Fibroblast of lung (primary cell): ENCODE measurements around the gene CDKN1A. TPM values are rescaled to one million over a fixed set of nuclear protein-coding genes. Genes with fewer than 3 reads are reported as not detected.

ENCODE experiments used
- polyA plus RNA-seq, 2 donors: library from polyadenylated mRNA; depleted of rRNA in 1 of 2; stranded (reverse) in 1 of 2; unstranded in 1 of 2; fragments of >200 nt; gene quantifications; 2 replicates each; pipeline ENCODE4 v1.2.1, GENCODE V29; 2011 to 2012; ENCODE audit warnings: missing spikeins in 1 of 2
- total RNA-seq: library from RNA; depleted of rRNA; stranded (reverse); fragments of >200 nt; gene quantifications from 2 replicates; pipeline ENCODE4 v1.2.1, GENCODE V29; 2014

The CDKN1A gene
- total and polyA plus RNA-seq, 2 donors (not counting 1 experiment from before 2014, with no cell fraction given) = 166 to 900 TPM

Other genes starting within 250 kb of the CDKN1A start
- gene PXT1, start 235.9 kb upstream of the CDKN1A start, total RNA-seq = under 0.01 and 0.26 TPM in 2 replicates
- 0.03 TPM in 2 replicates for gene PXT1, start 235.9 kb upstream of the CDKN1A start, polyA plus RNA-seq
- gene KCTD20, start 235.7 kb upstream of the CDKN1A start, total RNA-seq = 39.6 and 45.2 TPM in 2 replicates
- 34.2 and 87.4 TPM in 2 replicates for gene KCTD20, start 235.7 kb upstream of the CDKN1A start, polyA plus RNA-seq
- gene STK38, start 131.2 kb upstream of the CDKN1A start, total RNA-seq = 17.7 and 26.9 TPM in 2 replicates
- gene STK38, start 131.2 kb upstream of the CDKN1A start, polyA plus RNA-seq = 28.9 and 42.6 TPM in 2 replicates
- 191 and 200 TPM in 2 replicates for gene SRSF3, start 84.4 kb upstream of the CDKN1A start, total RNA-seq
- 435 and 493 TPM in 2 replicates for gene SRSF3, start 84.4 kb upstream of the CDKN1A start, polyA plus RNA-seq
- gene RAB44, start 19.1 kb downstream of the CDKN1A start, total RNA-seq = under 0.01 TPM in 2 replicates
- gene RAB44, start 19.1 kb downstream of the CDKN1A start, polyA plus RNA-seq = 0.03 TPM in 1 of 2 replicates, not detected in the other
- 0.26 TPM in 1 of 2 replicates, not detected in the other for gene CPNE5, start 160.7 kb downstream of the CDKN1A start, total RNA-seq
- 0.02 TPM in 2 replicates for gene CPNE5, start 160.7 kb downstream of the CDKN1A start, polyA plus RNA-seq
- gene PPIL1, start 196.1 kb downstream of the CDKN1A start, total RNA-seq = 12.8 and 17.5 TPM in 2 replicates
- 30.6 and 37.6 TPM in 2 replicates for gene PPIL1, start 196.1 kb downstream of the CDKN1A start, polyA plus RNA-seq
- gene C6orf89, start 207.2 kb downstream of the CDKN1A start, total RNA-seq = 37.8 and 47.1 TPM in 2 replicates
- 58.8 and 66.7 TPM in 2 replicates for gene C6orf89, start 207.2 kb downstream of the CDKN1A start, polyA plus RNA-seq